Choroid plexus epithelial cell (primary cell): ENCODE measurements around the gene LHFPL4.

ENCODE experiments used
- DNase-seq: peaks from one replicate; pipeline ENCODE4 v3.0.0-alpha.2; 2010; ENCODE audit warnings: low read depth
- H3K4me3 ChIP-seq: 2 replicates; pipeline ENCODE4 v1.5.1; 2011; ENCODE audit warnings: low read depth, mild to moderate bottlenecking, control low read depth, low read length, moderate library complexity
- TF ChIP-seq, protein P1 (sequence below): conservative IDR thresholded peaks from 2 replicates; pipeline ENCODE4 v1.5.1; 2011; ENCODE audit warnings: low read depth, mild to moderate bottlenecking, control low read depth, inconsistent platforms, low read length, moderate library complexity

The LHFPL4 gene

DNA sequence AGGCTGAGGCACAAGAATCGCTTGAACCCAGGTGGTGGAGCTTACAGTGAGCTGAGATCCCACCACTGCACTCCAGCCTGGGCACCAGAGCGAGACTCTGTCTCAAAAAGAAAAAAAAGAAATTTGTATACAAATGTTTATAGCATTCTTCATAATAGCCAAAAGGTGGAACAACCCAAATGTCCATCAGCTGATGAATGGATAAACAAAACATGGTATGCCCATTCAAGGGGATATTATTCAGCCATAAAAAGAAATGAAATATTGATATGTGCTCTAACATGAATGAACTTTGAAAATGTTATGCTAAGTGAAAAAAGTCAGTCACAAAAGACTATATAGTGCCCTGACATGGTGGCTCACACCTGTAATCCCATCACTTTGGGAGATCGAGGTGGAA, 11.4 kb downstream of the LHFPL4 start:
- H3K4me3 ChIP-seq, result no peak overlapping the region
- TF ChIP-seq, protein P1, sequence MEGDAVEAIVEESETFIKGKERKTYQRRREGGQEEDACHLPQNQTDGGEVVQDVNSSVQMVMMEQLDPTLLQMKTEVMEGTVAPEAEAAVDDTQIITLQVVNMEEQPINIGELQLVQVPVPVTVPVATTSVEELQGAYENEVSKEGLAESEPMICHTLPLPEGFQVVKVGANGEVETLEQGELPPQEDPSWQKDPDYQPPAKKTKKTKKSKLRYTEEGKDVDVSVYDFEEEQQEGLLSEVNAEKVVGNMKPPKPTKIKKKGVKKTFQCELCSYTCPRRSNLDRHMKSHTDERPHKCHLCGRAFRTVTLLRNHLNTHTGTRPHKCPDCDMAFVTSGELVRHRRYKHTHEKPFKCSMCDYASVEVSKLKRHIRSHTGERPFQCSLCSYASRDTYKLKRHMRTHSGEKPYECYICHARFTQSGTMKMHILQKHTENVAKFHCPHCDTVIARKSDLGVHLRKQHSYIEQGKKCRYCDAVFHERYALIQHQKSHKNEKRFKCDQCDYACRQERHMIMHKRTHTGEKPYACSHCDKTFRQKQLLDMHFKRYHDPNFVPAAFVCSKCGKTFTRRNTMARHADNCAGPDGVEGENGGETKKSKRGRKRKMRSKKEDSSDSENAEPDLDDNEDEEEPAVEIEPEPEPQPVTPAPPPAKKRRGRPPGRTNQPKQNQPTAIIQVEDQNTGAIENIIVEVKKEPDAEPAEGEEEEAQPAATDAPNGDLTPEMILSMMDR, result no peak
- DNase-seq, result no peak

DNA sequence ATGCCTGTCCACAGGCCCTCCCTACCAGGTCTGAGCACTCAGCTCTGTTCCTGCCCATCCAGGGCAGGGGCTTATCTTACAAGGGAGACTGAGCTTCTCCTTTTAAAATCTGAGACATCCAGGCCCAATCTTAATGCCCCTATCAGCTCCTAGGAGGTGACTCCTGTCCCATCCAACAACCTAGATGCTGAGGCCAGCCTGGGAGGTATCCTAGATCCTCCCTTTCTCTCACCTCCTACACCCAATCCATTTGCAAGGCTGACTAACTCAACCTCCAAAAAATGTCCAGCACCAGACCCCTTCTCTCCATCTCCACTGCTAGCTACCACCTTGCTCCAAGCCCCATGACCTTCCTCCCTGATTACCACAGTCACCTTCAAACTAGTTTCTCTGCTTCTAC, 17.4 kb downstream of the LHFPL4 start:
- no peak for DNase-seq
- H3K4me3 ChIP-seq, result no peak overlapping the region
- TF ChIP-seq, protein P1, result no peak

GRCh38 chr3:9534429-9534828, 19.2 kb downstream of the LHFPL4 start:
- H3K4me3 ChIP-seq, result no peak overlapping the region
- TF ChIP-seq, protein P1, result no peak
- DNase-seq, result no peak

GRCh38 chr3:9525078-9525477, 28.5 kb downstream of the LHFPL4 start:
- TF ChIP-seq, protein P1, result no peak
- no peak for DNase-seq
- no peak overlapping the region for H3K4me3 ChIP-seq

DNA sequence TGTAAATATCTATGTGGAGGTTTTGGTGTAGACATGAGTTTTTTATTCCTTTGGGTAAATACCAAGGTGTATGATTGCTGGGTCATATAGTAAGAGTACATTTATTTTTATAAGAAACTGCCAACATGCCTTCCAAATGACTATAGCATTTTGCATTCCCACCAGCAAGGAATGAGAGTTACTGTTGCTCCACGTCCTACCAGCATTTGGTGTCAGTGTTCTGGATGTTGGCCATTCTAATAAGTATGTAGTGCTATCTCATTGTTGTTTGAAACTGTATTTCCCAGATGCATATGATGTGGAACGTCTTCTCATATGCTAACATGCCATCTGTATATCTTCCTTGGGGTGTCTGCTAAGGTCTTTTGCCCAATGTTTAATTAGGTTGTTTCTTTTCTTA, 38.7 kb downstream of the LHFPL4 start:
- DNase-seq, result no peak
- H3K4me3 ChIP-seq, result no peak overlapping the region
- TF ChIP-seq, protein P1, result no peak

DNA sequence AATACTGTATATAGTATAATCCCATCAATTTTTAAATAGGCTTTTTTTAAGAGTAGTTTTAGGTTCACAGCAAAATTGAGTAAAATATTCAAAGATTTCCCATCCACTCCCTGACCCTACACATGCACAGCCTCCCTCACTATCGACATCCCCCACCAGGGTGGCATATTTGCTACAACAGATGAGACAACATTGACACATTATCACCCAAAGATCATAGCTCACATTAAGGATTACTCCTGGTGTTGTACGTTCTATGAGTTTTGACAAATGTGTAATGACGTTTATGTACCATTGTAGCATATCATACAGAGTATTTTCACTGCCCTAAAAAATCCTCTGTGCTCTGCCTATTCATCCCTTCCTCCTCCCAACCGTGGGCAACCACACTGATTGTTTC, 39.3 kb downstream of the LHFPL4 start:
- no peak overlapping the region for H3K4me3 ChIP-seq
- TF ChIP-seq, protein P1, result no peak

DNA sequence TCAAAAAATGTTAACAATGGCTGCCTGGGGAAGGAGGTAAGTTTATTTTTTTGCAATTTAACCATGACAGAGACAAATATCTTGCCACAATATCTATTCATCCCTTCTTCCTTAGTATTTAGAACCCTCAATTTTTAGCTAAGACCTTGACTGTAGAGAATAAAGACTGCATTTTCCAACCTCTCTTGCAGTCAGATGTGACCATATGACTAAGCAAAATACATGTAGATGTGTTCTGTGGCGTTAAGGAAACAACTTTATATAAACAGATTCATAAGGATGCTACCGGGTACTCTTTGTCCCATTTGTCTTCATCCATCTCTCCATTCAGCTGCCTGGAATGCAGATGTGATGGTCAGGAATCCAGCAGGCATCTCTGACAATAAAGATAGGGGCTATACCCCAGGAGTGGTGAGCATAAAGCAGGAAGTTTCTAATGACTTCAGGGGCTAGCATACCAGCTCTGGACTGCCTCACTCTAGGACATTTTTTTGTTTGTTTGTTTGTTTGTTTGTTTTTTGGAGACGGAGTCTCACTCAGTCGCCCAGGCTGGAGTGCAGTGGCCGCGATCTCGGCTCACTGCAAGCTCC, 41.1 kb downstream of the LHFPL4 start:
- TF ChIP-seq, protein P1, result no peak
- DNase-seq, result no peak

More for the DNA sequence above, 39.3 kb downstream of the LHFPL4 start:
- DNase-seq, result no peak

More for the DNA sequence above, 41.1 kb downstream of the LHFPL4 start:
- H3K4me3 ChIP-seq, result no peak overlapping the region
